NCI-H2081 (cell line): ENCODE data around the gene ALPK1.
"Not testable (repeated sequence)": the region's sequence is repeated elsewhere in the genome, so short reads cannot be mapped to it uniquely, and the experiment has no call there.

Source experiments
- DNase-seq, 2 experiments: peaks; one replicate each; lab custom pipeline; 2025; lab: John Stamatoyannopoulos, UW

Gene ALPK1

GRCh38 chr4:112378858-112379257 is 81.7 kb downstream of the ALPK1 start:
- no peak for DNase-seq

- no peak for DNase-seq
Observed at GRCh38 chr4:112379306-112379705, 82.1 kb downstream of the ALPK1 start.

DNA sequence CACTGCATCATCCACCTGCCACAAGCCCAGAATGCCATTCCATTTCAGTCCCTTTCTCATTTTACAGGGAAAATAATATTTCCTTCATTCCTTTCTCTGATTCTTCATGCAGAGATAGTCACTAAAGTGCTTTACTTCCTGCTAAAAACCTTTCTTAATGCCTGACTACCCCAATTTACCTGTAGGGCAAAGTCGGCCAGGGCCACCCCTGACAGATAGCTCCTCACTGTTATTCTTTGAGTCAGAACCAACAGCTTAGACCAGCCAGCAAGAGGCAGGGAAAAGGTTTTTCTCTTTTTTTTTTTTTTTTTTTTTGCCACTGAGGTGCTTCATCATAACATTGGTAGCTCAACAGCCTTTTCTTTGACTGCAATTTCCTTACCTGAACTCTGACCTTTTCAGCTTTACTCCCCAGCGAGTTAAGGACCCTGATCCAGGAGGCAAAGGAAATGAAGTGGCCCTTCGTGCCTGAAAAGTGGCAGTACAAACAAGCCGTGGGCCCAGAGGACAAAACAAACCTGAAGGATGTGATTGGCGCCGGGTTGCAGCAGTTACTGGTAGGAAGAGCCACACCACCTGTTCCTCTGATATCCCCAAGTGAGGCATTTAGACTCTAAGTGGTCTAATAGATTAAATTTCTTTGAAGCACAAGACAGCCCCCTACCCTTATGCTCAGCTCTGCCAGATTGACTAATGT is 85.0 kb downstream of the ALPK1 start:
- DNase-seq: no peak

- DNase-seq: no peak
Observed at GRCh38 chr4:112386071-112386470, 88.9 kb downstream of the ALPK1 start.

GRCh38 chr4:112402098-112402497 is 104.9 kb downstream of the ALPK1 start:
- no peak for DNase-seq

DNA sequence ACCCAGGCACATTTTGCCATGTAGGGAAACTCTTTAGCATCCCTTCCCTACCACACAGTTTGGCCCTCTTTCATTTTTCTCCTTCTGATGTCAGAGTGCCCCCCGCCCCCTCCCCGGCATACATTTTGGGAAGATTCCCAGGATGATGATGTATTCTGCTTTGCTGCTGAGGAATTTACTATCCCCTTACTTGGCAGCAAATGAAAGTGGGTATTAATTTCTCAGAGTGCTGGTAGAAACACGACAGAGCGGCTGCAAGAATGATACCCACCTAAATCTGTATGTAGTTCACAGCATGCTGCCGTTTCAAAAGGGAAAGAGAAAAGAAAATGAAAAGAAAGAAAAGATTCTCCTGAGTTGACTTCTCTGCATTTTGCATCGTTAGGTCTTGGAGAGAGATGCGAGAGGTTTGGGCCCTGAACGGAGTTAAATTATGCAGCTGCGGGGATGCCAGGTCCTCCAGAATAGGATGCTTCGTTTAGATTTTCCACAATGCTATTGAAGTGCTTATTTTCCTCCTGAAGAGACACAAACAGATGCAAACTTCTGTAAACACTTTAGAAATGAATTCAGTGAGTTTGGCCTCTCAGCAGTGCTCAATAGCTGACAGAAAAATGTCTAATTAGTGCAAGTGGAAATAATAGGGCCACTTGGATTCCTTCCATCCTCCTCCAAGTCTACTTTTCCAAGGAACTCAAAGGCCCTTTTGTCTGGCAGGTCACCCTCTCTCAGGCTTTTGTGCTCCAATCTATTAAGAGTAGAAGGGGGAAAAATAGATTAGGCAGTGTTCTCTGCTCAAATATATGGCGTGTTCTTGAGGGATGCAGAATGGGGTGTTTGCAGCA is 106.2 kb downstream of the ALPK1 start:
- DNase-seq: no peak

GRCh38 chr4:112410364-112410763 is 113.2 kb downstream of the ALPK1 start:
- no peak for DNase-seq

GRCh38 chr4:112410804-112411203 is 113.6 kb downstream of the ALPK1 start:
- no peak for DNase-seq

DNA sequence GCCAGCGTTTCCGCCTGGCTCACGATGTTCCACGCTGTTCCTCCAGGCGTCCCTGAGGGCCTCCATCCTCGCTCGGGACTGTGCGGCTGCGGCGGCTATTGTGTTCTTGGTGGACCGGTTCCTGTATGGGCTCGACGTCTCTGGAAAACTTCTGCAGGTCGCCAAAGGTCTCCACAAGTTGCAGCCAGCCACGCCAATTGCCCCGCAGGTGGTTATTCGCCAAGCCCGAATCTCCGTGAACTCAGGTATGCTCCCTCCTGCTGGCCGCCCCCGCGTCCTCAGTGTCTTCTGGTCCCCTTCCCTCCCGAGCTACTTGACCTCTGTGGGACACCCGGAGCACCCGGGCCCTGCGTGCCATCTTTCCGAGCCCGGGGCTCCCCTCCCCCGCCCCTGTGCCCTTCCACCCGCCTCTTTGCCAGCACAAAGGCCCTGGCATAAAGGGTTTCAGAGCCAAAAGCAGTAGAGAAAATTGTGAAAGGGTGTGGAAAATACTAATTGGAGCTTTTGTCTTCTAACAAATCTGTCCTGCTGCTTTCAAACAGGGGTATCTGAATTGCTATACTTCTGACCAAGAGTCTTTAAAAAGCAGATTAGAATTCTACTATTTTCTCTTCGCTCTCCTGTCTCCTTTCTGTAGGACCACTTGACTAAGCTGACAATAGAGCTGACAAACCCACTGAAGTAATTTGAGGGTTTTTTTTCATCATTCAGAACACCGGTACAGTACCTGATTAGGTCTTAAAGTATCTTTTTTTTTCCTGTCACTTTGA is 114.8 kb downstream of the ALPK1 start:
- no peak for DNase-seq

- no peak for DNase-seq
Observed at GRCh38 chr4:112416464-112416863, 119.3 kb downstream of the ALPK1 start.

DNA sequence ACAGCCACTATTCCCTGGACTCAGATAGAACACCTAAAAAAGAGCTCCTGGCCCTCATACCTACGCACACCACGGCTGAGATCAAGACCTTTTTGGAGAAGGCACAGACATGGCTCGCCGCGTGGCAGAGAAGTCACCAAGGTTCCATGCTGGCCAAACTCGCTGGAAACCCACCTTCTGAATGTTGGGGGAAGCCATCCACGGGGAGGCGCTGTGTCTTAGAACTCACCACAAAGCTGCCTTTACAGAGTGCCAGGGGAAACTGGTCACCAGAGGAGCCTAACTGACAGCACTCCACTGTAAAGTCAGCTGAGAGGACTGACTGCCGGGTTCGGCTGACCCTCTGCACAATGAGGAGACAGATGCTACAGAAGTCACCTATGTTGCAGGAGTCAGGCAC is 120.9 kb downstream of the ALPK1 start:
- DNase-seq: no peak

DNA sequence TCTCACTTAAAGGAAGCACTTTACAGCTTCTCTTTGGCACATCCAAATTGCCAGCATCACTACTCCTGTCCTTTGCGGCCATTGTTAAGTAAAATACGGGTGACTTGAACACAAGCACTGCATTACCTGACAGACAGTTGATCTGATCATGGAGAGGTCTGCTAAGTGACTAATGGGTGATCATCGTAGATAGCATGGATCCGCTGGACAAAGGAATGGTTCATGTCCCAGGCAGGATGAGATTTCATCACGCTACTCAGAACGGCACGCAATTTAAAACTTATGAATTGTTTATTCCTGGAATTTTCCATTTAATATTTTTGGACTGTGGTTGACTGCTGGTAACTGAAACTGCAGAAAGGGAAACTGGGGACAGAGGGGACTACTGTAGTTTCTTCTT is 124.7 kb downstream of the ALPK1 start:
- DNase-seq: no peak

- no peak for DNase-seq
Observed at GRCh38 chr4:112422644-112423043, 125.5 kb downstream of the ALPK1 start.

- no peak for DNase-seq
Observed at GRCh38 chr4:112423591-112423990, 126.4 kb downstream of the ALPK1 start.

DNA sequence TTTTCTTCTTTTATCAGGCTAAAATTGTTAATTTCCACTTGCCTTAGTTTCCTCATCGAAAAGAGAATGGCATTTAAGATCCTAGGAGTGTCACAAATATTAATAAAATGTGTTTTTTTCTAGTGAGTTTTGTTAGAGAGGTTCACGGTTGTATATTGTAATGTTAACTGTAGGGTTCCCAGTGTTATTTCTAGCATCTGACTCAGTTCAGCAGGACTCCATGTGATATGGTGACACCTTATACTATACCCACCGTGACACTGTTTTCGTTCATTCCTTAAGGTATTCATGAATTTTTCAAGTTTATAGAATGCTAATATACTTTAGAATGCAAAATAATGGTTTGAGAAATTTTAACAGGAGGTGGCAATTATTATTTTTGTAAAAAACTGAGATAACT is 128.7 kb downstream of the ALPK1 start:
- DNase-seq: no peak

DNA sequence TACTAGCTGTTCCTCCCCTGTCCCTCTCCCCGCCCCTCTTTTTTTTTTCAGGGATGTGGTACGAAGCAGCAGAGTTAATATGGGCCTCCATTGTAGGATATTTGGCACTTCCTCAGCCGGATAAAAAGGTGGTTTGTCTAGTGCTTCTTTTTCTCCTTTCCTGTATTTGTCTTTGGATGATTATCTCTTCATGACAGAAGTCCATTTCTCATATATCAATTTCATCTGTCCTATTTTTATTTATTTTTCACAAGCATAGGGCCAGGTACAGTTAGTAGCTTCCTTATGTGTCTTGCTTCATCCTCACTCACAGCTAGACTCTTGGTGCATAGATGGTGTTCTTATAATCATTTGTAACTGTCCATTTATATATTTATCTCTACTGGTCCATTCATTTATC is 129.2 kb downstream of the ALPK1 start:
- no peak for DNase-seq

DNA sequence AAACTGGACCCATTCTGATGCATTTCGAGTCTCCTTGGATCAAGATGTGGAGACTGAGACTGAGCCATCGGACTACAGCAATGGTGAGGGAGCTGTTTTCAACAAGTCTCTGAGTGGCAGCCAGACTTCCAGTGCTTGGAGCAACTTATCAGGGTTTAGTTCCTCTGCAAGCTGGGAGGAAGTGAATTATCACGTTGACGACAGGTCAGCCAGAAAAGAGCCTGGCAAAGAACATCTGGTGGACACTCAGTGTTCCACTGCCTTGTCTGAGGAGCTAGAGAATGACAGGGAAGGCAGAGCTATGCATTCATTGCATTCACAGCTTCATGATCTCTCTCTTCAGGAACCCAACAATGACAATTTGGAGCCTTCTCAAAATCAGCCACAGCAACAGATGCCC is 134.0 kb downstream of the ALPK1 start:
- no peak for DNase-seq

GRCh38 chr4:112436987-112437386 is 139.8 kb downstream of the ALPK1 start:
- DNase-seq: no peak

GRCh38 chr4:112442226-112442625 is 145.1 kb downstream of the ALPK1 start:
- not testable (repeated sequence) for DNase-seq

DNA sequence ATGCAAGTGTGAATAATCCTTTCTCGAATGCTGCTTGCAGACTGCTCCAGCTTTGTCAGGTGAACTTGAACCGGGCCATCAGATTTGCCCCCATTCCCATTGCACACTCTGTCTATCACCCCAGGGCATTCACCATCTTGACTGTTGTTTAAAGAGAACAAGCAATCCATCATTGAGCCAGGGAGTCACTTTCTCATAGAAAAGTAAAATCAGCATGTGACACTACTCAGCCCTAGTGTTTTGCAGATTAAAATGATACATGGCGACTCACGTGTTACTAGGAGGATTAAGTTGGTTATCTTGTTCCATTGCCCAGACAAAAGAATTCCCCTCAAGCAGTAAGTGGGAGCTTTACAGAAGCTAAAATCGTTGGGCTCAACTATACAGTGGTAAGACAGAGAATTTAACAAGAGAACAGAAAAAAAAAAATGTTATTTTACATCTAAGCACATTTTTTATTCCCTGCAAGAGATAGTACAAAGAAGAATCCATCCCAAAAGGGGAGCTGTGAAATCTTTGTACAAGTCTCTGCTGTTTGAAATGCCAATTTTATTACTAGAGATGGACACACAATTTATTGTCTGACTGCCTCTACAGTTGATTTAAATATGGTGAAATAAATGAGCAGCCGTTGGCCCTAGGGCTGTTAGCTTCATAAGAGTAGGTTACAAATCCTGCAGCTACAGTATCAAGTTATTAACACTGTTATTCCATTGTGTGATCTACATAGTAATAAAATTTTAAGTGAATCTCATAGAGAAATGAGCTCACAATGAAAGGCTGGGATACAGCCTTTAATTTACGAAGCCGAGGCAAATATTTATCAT is 151.3 kb downstream of the ALPK1 start:
- peak in 1 of 2 experiments; percentile 12 for DNase-seq

DNA sequence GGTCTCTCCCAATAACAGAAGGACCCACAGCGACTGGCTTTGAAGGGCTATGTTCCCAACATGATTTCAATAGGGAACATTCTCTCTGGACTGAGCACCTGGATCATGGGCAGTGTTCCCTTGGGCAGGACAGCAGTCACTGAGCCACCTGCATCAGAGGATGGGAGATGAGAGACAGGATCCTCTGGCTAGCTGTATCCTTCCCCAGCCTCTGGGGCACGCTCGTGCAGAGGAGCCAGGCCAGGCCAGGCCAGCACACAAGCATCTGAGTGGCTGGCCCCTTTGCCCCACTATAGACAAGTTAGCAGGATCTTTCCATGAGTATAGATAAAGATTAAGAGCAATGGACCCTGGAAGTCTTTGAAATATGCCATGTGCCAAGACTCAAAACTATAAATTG is 152.5 kb downstream of the ALPK1 start:
- DNase-seq: no peak

DNA sequence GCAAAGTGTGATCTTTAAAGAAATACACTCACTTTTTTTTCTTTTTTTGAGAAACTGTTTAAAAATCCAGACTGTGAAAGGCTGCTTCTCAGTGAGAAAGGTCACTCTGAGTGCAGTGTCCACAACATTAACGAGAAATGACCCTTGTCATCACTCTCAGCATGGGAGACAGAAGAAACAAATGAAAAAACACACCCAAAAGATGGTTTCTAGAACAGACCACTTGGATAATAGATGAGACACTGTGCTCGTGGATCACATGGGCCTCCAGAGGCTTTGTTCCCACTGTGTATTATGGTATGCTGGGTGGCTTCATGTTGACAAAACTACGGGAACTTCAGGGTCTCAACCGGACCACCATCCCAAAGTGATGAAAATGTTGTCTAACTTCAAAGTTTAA is 153.9 kb downstream of the ALPK1 start:
- no peak for DNase-seq
